Transverse colon (tissue), 4 donors: ENCODE results near the gene GAMT. TPM values are rescaled to one million over a fixed set of nuclear protein-coding genes. Genes with fewer than 3 reads are reported as not detected.
A peak's percentile ranks its signal among the peaks of the same experiment; 100 is the strongest.

Experiments
- DNase-seq: peaks from one replicate; pipeline ENCODE4 v3.0.0-alpha.2; 2019
- H3K27ac ChIP-seq, 4 donors: fragments of 200-600 bp; sonication (generic); 2 replicates each; pipeline ENCODE4 v1.5.1; 2016 to 2018; ENCODE audit warnings: inconsistent platforms in 4 of 4
- H3K27me3 ChIP-seq: fragments of 200-600 bp; sonication (generic); 2 replicates; pipeline ENCODE4 v1.5.1; 2017; ENCODE audit warnings: inconsistent platforms
- H3K36me3 ChIP-seq, 4 donors: fragments of 200-600 bp; sonication (generic); 2 replicates each; pipeline ENCODE4 v1.5.1; 2017 to 2019; ENCODE audit warnings: inconsistent platforms in 4 of 4
- H3K4me1 ChIP-seq, 4 donors: fragments of 200-600 bp; sonication (generic); 2 replicates each; pipeline ENCODE4 v1.5.1; 2017 to 2020; ENCODE audit warnings: inconsistent platforms in 4 of 4
- H3K4me3 ChIP-seq, 4 donors: fragments of 200-600 bp; sonication (generic); 1 replicate in 1 of 4; 2 replicates in 3 of 4; pipeline versions ENCODE4 v1.5.1 to v1.6.1; 2017 to 2019; ENCODE audit warnings: inconsistent platforms in 4 of 4
- H3K9me3 ChIP-seq, 2 donors: fragments of 200-600 bp; sonication (generic); 2 replicates each; pipeline ENCODE4 v1.5.1; 2017 to 2019; ENCODE audit warnings: inconsistent platforms in 2 of 2
- CTCF ChIP-seq, 5 experiments: fragments of 200-600 bp in 3 of 5; fragments of 450-650 bp in 2 of 5; sonication (generic) in 3 of 5; IDR thresholded peaks; 1 replicate in 2 of 5; 2 replicates in 3 of 5; pipeline ENCODE4 v1.5.1; 2016 to 2017; ENCODE audit warnings: antibody characterized with exemption in 5 of 5, inconsistent platforms in 3 of 5, mild to moderate bottlenecking in 2 of 5, moderate library complexity in 1 of 5
- EP300 ChIP-seq: sonication (generic); formaldehyde crosslinking; IDR thresholded peaks from one replicate; pipeline ENCODE4 v1.6.1; 2017; ENCODE audit warnings: antibody characterized with exemption, low read depth
- POLR2A ChIP-seq: fragments of 450-650 bp; IDR thresholded peaks from one replicate; pipeline ENCODE4 v1.6.1; 2016; ENCODE audit warnings: antibody characterized with exemption, mild to moderate bottlenecking, moderate library complexity
- POLR2AphosphoS5 ChIP-seq, 3 donors: sonication (generic); formaldehyde crosslinking; IDR thresholded peaks; one replicate each; pipeline ENCODE4 v1.6.1; 2016; ENCODE audit warnings: antibody characterized with exemption in 3 of 3
- WGBS, 2 donors: methylation state at CpG; one replicate each; pipeline ENCODE4 v1.1.5; 2018; ENCODE audit warnings: low coverage in 1 of 2; 5-methylcytosine and 5-hydroxymethylcytosine counted together
- in situ Hi-C, 4 donors: fragments of 200-750 bp; cut with MboI; loops; one replicate each; pipeline versions ENCODE4 v1.15.0 to v1.15.1; 2017; ENCODE audit warnings: low sequenced_read_pairs in 3 of 4, low pct_ligation_motif_present in 1 of 4, low pct_unique_long_range_greater_than_20kb in 1 of 4
- intact Hi-C: fragments of 100-400 bp; cut with DNase I; formaldehyde crosslinking; loops from one replicate; pipeline ENCODE4 v1.15.1; 2023; ENCODE audit warnings: low total_unique reads
- total RNA-seq, 4 donors: library from RNA; depleted of rRNA; stranded (reverse); fragments of >200 nt; gene quantifications; one replicate each; pipeline ENCODE4 v1.1.0, GENCODE V29; 2016

Gene GAMT
- total RNA-seq, 4 donors from 2014 or later: 1.4 to 4.4 (median 2.9) TPM

- H3K27me3 ChIP-seq: no peaks in the 10 kb centered on the region
- H3K27ac ChIP-seq: no peak overlapping the region
- in situ Hi-C loops: loop anchor here in 2 of 4 donors (25.0 kb wide), 1 partner anchor 99 kb away; the partner anchor contains the start of genes EFNA2 (in 2 of the 2) and FAM174C (in 2 of the 2)
- H3K9me3 ChIP-seq: no peaks in the 10 kb centered on the region
- intact Hi-C loops: no loop called here
- peaks cover 0 to 15% (median 7%) of the 10 kb centered on the region in 4 donors for H3K36me3 ChIP-seq
- no peak for TF ChIP-seq POLR2A
- no peak for TF ChIP-seq POLR2AphosphoS5 (IDR thresholded peaks at IDR 0.05)
- no peak for TF ChIP-seq CTCF (IDR thresholded peaks at IDR 0.05)
- no peak for TF ChIP-seq EP300
- WGBS, 2 donors: 92% methylated on average over 2 of the region's 3 CpGs; no CpG with 5 or more reads in 1 of the 2 donors
- no peak for DNase-seq
- peaks cover 15 to 24% (median 16%) of the 10 kb centered on the region in 4 donors for H3K4me1 ChIP-seq
- H3K4me3 ChIP-seq: no peak overlapping the region
Observed at GRCh38 chr19:1385816-1386215, 15.5 kb downstream of the GAMT start.

GRCh38 chr19:1384478-1385110 is 16.7 kb downstream of the GAMT start:
- intact Hi-C loops: no loop called here
- no peak for DNase-seq
- no peak for TF ChIP-seq POLR2A
- no peak for TF ChIP-seq EP300
- no peak for TF ChIP-seq CTCF (IDR thresholded peaks at IDR 0.05)
- TF ChIP-seq POLR2AphosphoS5 (IDR thresholded peaks at IDR 0.05): no peak
- in situ Hi-C loops: loop anchor here in 2 of 4 donors (25.0 kb wide), 1 partner anchor 97 kb away; the partner anchor contains the start of genes EFNA2 (in 2 of the 2) and FAM174C (in 2 of the 2)
- H3K27ac ChIP-seq: peak overlapping the region; percentile 93 to 98 (median 94)
- no peaks in the 10 kb centered on the region for H3K9me3 ChIP-seq
- no peaks in the 10 kb centered on the region for H3K27me3 ChIP-seq
- H3K4me1 ChIP-seq: peaks cover 15 to 24% (median 16%) of the 10 kb centered on the region in 4 donors
- H3K4me3 ChIP-seq: peak overlapping the region; percentile 93 to 98 (median 98)
- WGBS, 2 donors: 27 to 28% methylated on average over 3 to 17 of the region's 17 CpGs
- peaks cover 0 to 9% (median 3%) of the 10 kb centered on the region in 4 donors for H3K36me3 ChIP-seq

GRCh38 chr19:1384085-1384462 is 17.3 kb downstream of the GAMT start:
- peaks cover 0 to 4% (median under 1%) of the 10 kb centered on the region in 4 donors for H3K36me3 ChIP-seq
- intact Hi-C loops (no loop called here), in situ Hi-C loops (loop anchor here in 2 of 4 donors (25.0 kb wide), 1 partner anchor 97 kb away; the partner anchor contains the start of genes EFNA2 (in 2 of the 2) and FAM174C (in 2 of the 2))
- no peak for TF ChIP-seq POLR2A
- TF ChIP-seq CTCF (IDR thresholded peaks at IDR 0.05): no peak
- TF ChIP-seq EP300: no peak
- no peak for TF ChIP-seq POLR2AphosphoS5 (IDR thresholded peaks at IDR 0.05)
- H3K27ac ChIP-seq: peak overlapping the region; percentile 93 to 98 (median 94)
- H3K27me3 ChIP-seq: no peaks in the 10 kb centered on the region
- peaks cover 15 to 24% (median 16%) of the 10 kb centered on the region in 4 donors for H3K4me1 ChIP-seq
- H3K9me3 ChIP-seq: no peaks in the 10 kb centered on the region
- DNase-seq: no peak
- 1% methylated on average over 7 of the region's 23 CpGs; no CpG with 5 or more reads in 1 of the 2 donors for WGBS, 2 donors
- H3K4me3 ChIP-seq: peak overlapping the region; percentile 93 to 98 (median 98)

GRCh38 chr19:1383312-1384084 is 17.8 kb downstream of the GAMT start, which contains the start of gene NDUFS7:
TSS of gene NDUFS7 (plus strand) at chr19:1383907. CDS start at chr19:1383927, 20 bp downstream.
- Histone ChIP-seq H3K4me3 (peak within 1 kb of the TSS; percentile 93 to 98 (median 98)), H3K27ac (peak within 1 kb of the TSS; percentile 93 to 98 (median 94)), H3K4me1 (peaks cover 15 to 24% (median 16%) of the 10 kb centered on the region in 4 donors), H3K36me3 (no peaks in the 10 kb centered on the region), H3K9me3 (no peaks in the 10 kb centered on the region), H3K27me3 (no peaks in the 10 kb centered on the region)
- in situ Hi-C loops: loop anchor here in 2 of 4 donors (25.0 kb wide), 1 partner anchor 96 kb away; the partner anchor contains the start of genes EFNA2 (in 2 of the 2) and FAM174C (in 2 of the 2)
- TF ChIP-seq POLR2A (peak; percentile 83), EP300 (peak; percentile 6), CTCF (IDR thresholded peaks at IDR 0.05) (peak; percentile 12 to 76 (median 22)), POLR2AphosphoS5 (IDR thresholded peaks at IDR 0.05) (peak; percentile 70 to 86 (median 83))
- peak; percentile 91 for DNase-seq
- intact Hi-C loops: no loop called here
- 0% methylated on average over 71 of the region's 90 CpGs; no CpG with 5 or more reads in 1 of the 2 donors for WGBS, 2 donors
